Spleen (tissue), 11 donors: Measurements from ENCODE around the gene GRIA2. TPM values are rescaled to one million over a fixed set of nuclear protein-coding genes. Genes with fewer than 3 reads are reported as not detected.
"Not testable (repeated sequence)": the region's sequence is repeated elsewhere in the genome, so short reads cannot be mapped to it uniquely, and the experiment has no call there.

ENCODE experiments used
- DNase-seq: peaks from one replicate; pipeline ENCODE4 v3.0.0-alpha.2; 2020
- H3K27ac ChIP-seq, 8 donors: fragments of 200-600 bp; sonication (generic) in 7 of 8; 1 replicate in 4 of 8; 2 replicates in 4 of 8; pipeline versions ENCODE4 v1.5.0 to v1.8.0; 2016 to 2021; ENCODE audit warnings: inconsistent platforms in 4 of 8, mild to moderate bottlenecking in 4 of 8, moderate library complexity in 1 of 8
- H3K27me3 ChIP-seq, 7 donors: fragments of 200-600 bp; sonication (generic) in 6 of 7; replicated peaks in 1 of 7; 1 replicate in 4 of 7; 2 replicates in 3 of 7; pipeline versions ENCODE4 v1.5.0 to v1.8.0; 2016 to 2021; ENCODE audit warnings: inconsistent platforms in 3 of 7, mild to moderate bottlenecking in 1 of 7
- H3K36me3 ChIP-seq, 6 donors: fragments of 200-600 bp; sonication (generic) in 5 of 6; 1 replicate in 4 of 6; 2 replicates in 2 of 6; pipeline versions ENCODE4 v1.5.0 to v1.8.0; 2016 to 2021; ENCODE audit warnings: inconsistent platforms in 2 of 6
- H3K4me1 ChIP-seq, 6 donors: fragments of 200-600 bp; sonication (generic) in 5 of 6; 1 replicate in 3 of 6; 2 replicates in 3 of 6; pipeline versions ENCODE4 v1.5.0 to v1.8.0; 2016 to 2021; ENCODE audit warnings: inconsistent platforms in 3 of 6
- H3K4me3 ChIP-seq, 8 donors: fragments of 200-600 bp; sonication (generic) in 7 of 8; 1 replicate in 4 of 8; 2 replicates in 4 of 8; pipeline versions ENCODE4 v1.5.0 to v1.8.0; 2016 to 2021; ENCODE audit warnings: inconsistent platforms in 4 of 8, mild to moderate bottlenecking in 4 of 8, moderate library complexity in 2 of 8
- H3K9me3 ChIP-seq, 8 donors: fragments of 200-600 bp; sonication (generic) in 7 of 8; 1 replicate in 4 of 8; 2 replicates in 4 of 8; pipeline versions ENCODE4 v1.5.0 to v1.8.0; 2016 to 2021; ENCODE audit warnings: inconsistent platforms in 4 of 8
- CTCF ChIP-seq, 11 experiments: fragments of 200-600 bp in 7 of 11; fragments of 450-650 bp in 4 of 11; sonication (generic) in 4 of 11; IDR thresholded peaks in 8 of 11; conservative IDR thresholded peaks in 3 of 11; 1 replicate in 7 of 11; 2 replicates in 4 of 11; pipeline versions ENCODE4 v1.4.0 to v1.8.0; 2016 to 2021; ENCODE audit warnings: antibody characterized with exemption in 11 of 11, inconsistent platforms in 4 of 11, mild to moderate bottlenecking in 1 of 11
- POLR2A ChIP-seq, 3 donors: fragments of 450-650 bp; IDR thresholded peaks; one replicate each; pipeline ENCODE4 v1.5.1; 2017; ENCODE audit warnings: antibody characterized with exemption in 3 of 3, mild to moderate bottlenecking in 1 of 3
- POLR2AphosphoS5 ChIP-seq, 3 donors: sonication (generic); formaldehyde crosslinking; IDR thresholded peaks; one replicate each; pipeline ENCODE4 v1.5.1; 2017; ENCODE audit warnings: antibody characterized with exemption in 3 of 3
- whole genome bisulfite sequencing, 5 donors: extraction: QIAGEN DNeasy Blood & Tissue Kit in 3 of 5; methylation state at CpG; one replicate each; pipeline versions ENCODE4 v1.1.5 to v1.1.7; 2013 to 2018; 5-methylcytosine and 5-hydroxymethylcytosine counted together
- intact Hi-C: fragments of 100-400 bp; cut with DNase I; formaldehyde crosslinking; loops from one replicate; pipeline ENCODE4 v1.15.0; 2023; ENCODE audit warnings: low total_unique reads
- polyA plus RNA-seq, 3 donors: library from polyadenylated mRNA; stranded (reverse); fragments of 200-250 nt; gene quantifications; one replicate each; pipeline ENCODE4 v1.2.1, GENCODE V29; 2013
- total RNA-seq, 7 donors: library from RNA; depleted of rRNA in 3 of 7; stranded (reverse); fragments of >200 nt in 3 of 7; fragmentation: NEBNext Ultra II Directional in 4 of 7; extraction: Animal tissue kit (Norgen Biotek cat#: 25700) in 4 of 7; gene quantifications; one replicate each; pipeline versions ENCODE4 v1.1.0 to v1.2.1, GENCODE V29; 2016 to 2021
- donor health status: healthy with polysubstance abuse.
- donor health status: DM: no; HTN: no; CAD: no; lungs with moderate emphysema.
- donor health status: DM: no; HTN: no; CAD: no.
- donor health status: Bipolar disorder and iron deficiency.
- donor health status: healthy.
- donor health status: DM: no; HTN: no; CAD: no.
- donor health status: DM: yes; HTN: yes; CAD: no.

Gene GRIA2
- total and polyA plus RNA-seq, 10 donors = 0.02 to 0.06 TPM; not detected in 8

- intact Hi-C loops = no loop called here
- Histone ChIP-seq H3K4me3 (no peak overlapping the region), H3K27ac (no peak overlapping the region), H3K9me3 (peaks cover 0 to 3% (median 0%) of the 10 kb centered on the region in 8 donors), H3K4me1 (no peaks in the 10 kb centered on the region), H3K36me3 (no peaks in the 10 kb centered on the region), H3K27me3 (no peaks in the 10 kb centered on the region)
- no peak for TF ChIP-seq POLR2A (IDR thresholded peaks at IDR 0.05)
- no peak for TF ChIP-seq POLR2AphosphoS5 (IDR thresholded peaks at IDR 0.05)
- TF ChIP-seq CTCF (IDR thresholded peaks at IDR 0.05 in 8 of 11, conservative IDR thresholded peaks at IDR 0.05 in 3 of 11) = no peak
- DNase-seq = no peak
- 56 to 82% (median 76%) methylated on average over 2 of the region's 2 CpGs for WGBS, 5 donors
Measured at GRCh38 chr4:157244348-157244747, 23.8 kb downstream of the GRIA2 start.

GRCh38 chr4:157245351-157245750, 24.8 kb downstream of the GRIA2 start:
- Histone ChIP-seq H3K4me1 (no peaks in the 10 kb centered on the region), H3K9me3 (peaks cover 0 to 3% (median 0%) of the 10 kb centered on the region in 8 donors), H3K4me3 (no peak overlapping the region), H3K36me3 (no peaks in the 10 kb centered on the region), H3K27me3 (no peaks in the 10 kb centered on the region), H3K27ac (no peak overlapping the region)
- intact Hi-C loops = no loop called here
- DNase-seq = no peak
- no peak for TF ChIP-seq POLR2A (IDR thresholded peaks at IDR 0.05)
- no peak for TF ChIP-seq POLR2AphosphoS5 (IDR thresholded peaks at IDR 0.05)
- no peak for TF ChIP-seq CTCF (IDR thresholded peaks at IDR 0.05 in 8 of 11, conservative IDR thresholded peaks at IDR 0.05 in 3 of 11)

- Histone ChIP-seq H3K36me3 (no peaks in the 10 kb centered on the region), H3K4me3 (no peak overlapping the region), H3K4me1 (no peaks in the 10 kb centered on the region), H3K27ac (no peak overlapping the region), H3K27me3 (no peaks in the 10 kb centered on the region), H3K9me3 (no peaks in the 10 kb centered on the region)
- DNase-seq = no peak
- TF ChIP-seq POLR2AphosphoS5 (IDR thresholded peaks at IDR 0.05) = no peak
- TF ChIP-seq POLR2A (IDR thresholded peaks at IDR 0.05) = no peak
- no peak for TF ChIP-seq CTCF (IDR thresholded peaks at IDR 0.05 in 8 of 11, conservative IDR thresholded peaks at IDR 0.05 in 3 of 11)
- intact Hi-C loops = no loop called here
Measured at GRCh38 chr4:157246964-157247363, 26.4 kb downstream of the GRIA2 start.

- H3K36me3 ChIP-seq, H3K4me3 ChIP-seq, H3K4me1 ChIP-seq, H3K27me3 ChIP-seq, H3K27ac ChIP-seq, DNase-seq, intact Hi-C loops: not testable (repeated sequence)
- peaks cover 0 to 48% (median 28%) of the 10 kb centered on the region in 8 donors for H3K9me3 ChIP-seq
- 84 to 92% (median 85%) methylated on average over 6 of the region's 6 CpGs for WGBS, 5 donors
Measured at GRCh38 chr4:157258165-157258564, 37.6 kb downstream of the GRIA2 start.

GRCh38 chr4:157265281-157265680, 44.8 kb downstream of the GRIA2 start:
- Histone ChIP-seq H3K36me3 (no peaks in the 10 kb centered on the region), H3K4me3 (no peak overlapping the region), H3K27me3 (no peaks in the 10 kb centered on the region), H3K4me1 (no peaks in the 10 kb centered on the region), H3K9me3 (peaks cover 0 to 9% (median 0%) of the 10 kb centered on the region in 8 donors), H3K27ac (no peak overlapping the region)
- WGBS, 5 donors = 55 to 66% (median 59%) methylated on average over 2 of the region's 2 CpGs
- no peak for DNase-seq
- TF ChIP-seq POLR2A (IDR thresholded peaks at IDR 0.05) = no peak
- no peak for TF ChIP-seq POLR2AphosphoS5 (IDR thresholded peaks at IDR 0.05)
- no peak for TF ChIP-seq CTCF (IDR thresholded peaks at IDR 0.05 in 8 of 11, conservative IDR thresholded peaks at IDR 0.05 in 3 of 11)
- intact Hi-C loops = no loop called here
